Measurements from ENCODE around the gene ATP2B3.

DNA sequence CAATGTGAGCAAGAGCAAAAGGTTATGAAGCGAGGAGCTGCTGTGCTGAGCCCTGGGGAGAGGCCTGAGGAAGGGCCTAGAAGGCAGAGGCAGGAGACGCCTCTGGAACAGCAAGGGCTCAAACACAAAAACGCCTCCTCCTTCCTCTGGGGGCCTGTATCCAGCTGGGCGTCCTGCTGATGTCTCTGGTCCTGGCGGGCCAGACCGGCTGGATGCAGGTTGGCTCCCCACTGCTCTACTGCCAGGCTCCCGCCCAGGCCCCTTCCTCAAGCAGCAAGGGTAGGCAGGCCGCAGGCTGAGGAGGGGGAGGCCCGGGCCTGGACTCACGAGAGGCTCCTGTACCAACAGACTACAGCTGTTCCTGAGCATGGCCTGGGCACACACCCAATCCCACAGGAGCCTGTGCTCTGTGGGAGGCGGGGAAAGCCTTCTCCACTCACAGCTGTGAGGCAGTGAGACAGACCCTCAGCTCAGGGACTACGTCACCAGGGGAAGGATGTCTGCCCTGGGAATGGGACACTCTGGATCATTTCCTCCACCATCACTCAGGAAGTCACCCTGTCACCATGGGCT lies 49.3 kb upstream of the ATP2B3 start:
- TF ChIP-seq YY1 (IDR thresholded peaks at IDR 0.05; ENCODE audit: insufficient read depth, insufficient read length) = no peak
- TF ChIP-seq SUZ12 (IDR thresholded peaks at IDR 0.05; ENCODE audit: extremely low read depth, insufficient read depth, insufficient read length) = no peak

Measured in NT2/D1 (cell line).